Measurements from ENCODE around the gene ZNF814. TPM values are rescaled to one million over a fixed set of nuclear protein-coding genes. Genes with fewer than 3 reads are reported as not detected.
"Not testable (repeated sequence)": the region's sequence is repeated elsewhere in the genome, so short reads cannot be mapped to it uniquely, and the experiment has no call there.

The ZNF814 gene
- total and polyA plus RNA-seq, 2 donors (not counting 1 experiment from before 2014, with no cell fraction given), result 5.5 to 6.1 TPM

DNA sequence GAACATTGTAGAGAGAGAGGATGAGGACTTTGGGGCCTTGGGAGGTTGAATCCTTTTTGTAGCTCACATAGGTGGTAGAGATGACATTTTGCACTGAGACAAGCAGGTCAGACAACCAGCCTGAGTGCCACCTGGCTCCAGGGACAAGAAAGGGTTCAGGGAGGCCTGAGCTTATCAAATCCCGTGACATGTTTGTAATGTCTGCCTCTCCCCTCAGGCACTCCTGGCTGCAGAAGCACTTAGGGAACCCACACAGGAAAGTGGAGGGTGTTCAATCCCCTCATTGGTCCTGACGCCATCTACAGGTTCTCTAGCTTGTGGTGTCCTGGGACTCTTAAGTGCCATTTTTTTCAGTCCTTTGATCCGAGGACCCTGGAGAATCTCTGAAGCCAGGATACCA, 67.7 kb downstream of the ZNF814 start:
- H4K20me1 ChIP-seq (ENCODE audit: control insufficient read depth, extremely low read depth, insufficient read depth, low read length); H3K27me3 ChIP-seq (ENCODE audit: control insufficient read depth, insufficient read depth, low read length); H2AFZ ChIP-seq (ENCODE audit: low read length); H3K36me3 ChIP-seq (ENCODE audit: control insufficient read depth, insufficient read depth, low read length); H3K4me1 ChIP-seq (ENCODE audit: control insufficient read depth, extremely low read depth, insufficient read depth, low read length); H3K9ac ChIP-seq (ENCODE audit: insufficient read depth, low read length); DNase-seq (ENCODE audit: low read depth in 2 of 2); H3K9me3 ChIP-seq (ENCODE audit: control insufficient read depth, insufficient read depth, low read depth, low read length); H3K27ac ChIP-seq (ENCODE audit: insufficient read depth, low read length): not testable (repeated sequence)
- H3K79me2 ChIP-seq (ENCODE audit: control insufficient read depth, insufficient read depth, low read length), result peaks cover 47% of the 10 kb centered on the region
- peak overlapping the region; percentile 64 for H3K4me2 ChIP-seq (ENCODE audit: extremely low read depth, insufficient read depth, low read length)
- peak overlapping the region in 2 of 4 experiments; percentile 84 to 89 for H3K4me3 ChIP-seq (replicated peaks in 1 of 4; ENCODE audit: control extremely low read depth in 1 of 4, insufficient read depth in 1 of 4, low read depth in 3 of 4, low read length in 4 of 4)

- TF ChIP-seq EZH2 (IDR thresholded peaks at IDR 0.05; ENCODE audit: low read length, missing control alignments), result no peak
- no peak for TF ChIP-seq CTCF (conservative IDR thresholded peaks at IDR 0.05 in 1 of 2, IDR thresholded peaks at IDR 0.05 in 1 of 2; ENCODE audit: low read depth in 1 of 2, low read length in 2 of 2)
- H3K9me3 ChIP-seq (ENCODE audit: control insufficient read depth, insufficient read depth, low read depth, low read length), result no peaks in the 10 kb centered on the region
- H3K27me3 ChIP-seq (ENCODE audit: control insufficient read depth, insufficient read depth, low read length), result no peaks in the 10 kb centered on the region
- peak overlapping the region; percentile 84 to 96 (median 90) for H3K4me3 ChIP-seq (replicated peaks in 1 of 4; ENCODE audit: control extremely low read depth in 1 of 4, insufficient read depth in 1 of 4, low read depth in 3 of 4, low read length in 4 of 4)
- peaks cover 3% of the 10 kb centered on the region for H3K4me1 ChIP-seq (ENCODE audit: control insufficient read depth, extremely low read depth, insufficient read depth, low read length)
- no peaks in the 10 kb centered on the region for H3K36me3 ChIP-seq (ENCODE audit: control insufficient read depth, insufficient read depth, low read length)
- H3K9ac ChIP-seq (ENCODE audit: insufficient read depth, low read length), result no peak overlapping the region
- H4K20me1 ChIP-seq (ENCODE audit: control insufficient read depth, extremely low read depth, insufficient read depth, low read length), result no peaks in the 10 kb centered on the region
- H3K79me2 ChIP-seq (ENCODE audit: control insufficient read depth, insufficient read depth, low read length), result peaks cover 45% of the 10 kb centered on the region
- no peak overlapping the region for H2AFZ ChIP-seq (ENCODE audit: low read length)
- no peak for DNase-seq (ENCODE audit: low read depth in 2 of 2)
- peak overlapping the region; percentile 6 for H3K27ac ChIP-seq (ENCODE audit: insufficient read depth, low read length)
- H3K4me2 ChIP-seq (ENCODE audit: extremely low read depth, insufficient read depth, low read length), result peak overlapping the region; percentile 64
Measured at GRCh38 chr19:57820599-57820998, 68.2 kb downstream of the ZNF814 start.

- Histone ChIP-seq H2AFZ (ENCODE audit: low read length) (peak overlapping the region; percentile 82), H3K27ac (ENCODE audit: insufficient read depth, low read length) (peak overlapping the region; percentile 85), H3K9ac (ENCODE audit: insufficient read depth, low read length) (peak overlapping the region; percentile 87), H3K27me3 (ENCODE audit: control insufficient read depth, insufficient read depth, low read length) (no peaks in the 10 kb centered on the region), H3K4me3 (replicated peaks in 1 of 4; ENCODE audit: control extremely low read depth in 1 of 4, insufficient read depth in 1 of 4, low read depth in 3 of 4, low read length in 4 of 4) (peak overlapping the region; percentile 84 to 96 (median 90)), H4K20me1 (ENCODE audit: control insufficient read depth, extremely low read depth, insufficient read depth, low read length) (no peaks in the 10 kb centered on the region), H3K36me3 (ENCODE audit: control insufficient read depth, insufficient read depth, low read length) (no peaks in the 10 kb centered on the region), H3K79me2 (ENCODE audit: control insufficient read depth, insufficient read depth, low read length) (peaks cover 41% of the 10 kb centered on the region), H3K9me3 (ENCODE audit: control insufficient read depth, insufficient read depth, low read depth, low read length) (no peaks in the 10 kb centered on the region), H3K4me1 (ENCODE audit: control insufficient read depth, extremely low read depth, insufficient read depth, low read length) (peaks cover 3% of the 10 kb centered on the region), H3K4me2 (ENCODE audit: extremely low read depth, insufficient read depth, low read length) (peak overlapping the region; percentile 64)
- TF ChIP-seq CTCF (conservative IDR thresholded peaks at IDR 0.05 in 1 of 2, IDR thresholded peaks at IDR 0.05 in 1 of 2; ENCODE audit: low read depth in 1 of 2, low read length in 2 of 2), result no peak
- no peak for TF ChIP-seq EZH2 (IDR thresholded peaks at IDR 0.05; ENCODE audit: low read length, missing control alignments)
- DNase-seq (ENCODE audit: low read depth in 2 of 2), result peak; percentile 93 to 98
Measured at GRCh38 chr19:57819475-57820148, 69.2 kb downstream of the ZNF814 start.

Measured in fibroblast of lung (primary cell).